ENCODE measurements around the gene MACROD2.

Gene MACROD2

GRCh38 chr20:15756002-15756753 is 1760.9 kb downstream of the MACROD2 start:
- Histone ChIP-seq H3K9me3 (ENCODE audit: control insufficient read depth, insufficient read depth, low read depth, low read length) (no peaks in the 10 kb centered on the region), H3K4me1 (ENCODE audit: control insufficient read depth, insufficient read depth, low read length) (no peaks in the 10 kb centered on the region), H3K36me3 (ENCODE audit: control insufficient read depth in 2 of 2, insufficient read depth in 1 of 2, low read length in 2 of 2) (no peaks in the 10 kb centered on the region), H3K27ac (ENCODE audit: extremely low read depth, low read depth, low read length) (no peak overlapping the region), H3K4me3 (ENCODE audit: low read depth, low read length) (no peak overlapping the region)
- TF ChIP-seq ZNF558 (tag by site-specific recombination; IDR thresholded peaks at IDR 0.05) (no peak), ZNF776 (tag by site-specific recombination; IDR thresholded peaks at IDR 0.05; ENCODE audit: borderline replicate concordance) (no peak), ZNF513 (tag by site-specific recombination; IDR thresholded peaks at IDR 0.05) (no peak), ZSCAN4 (tag by site-specific recombination; IDR thresholded peaks at IDR 0.05) (no peak), INSM2 (tag by site-specific recombination; IDR thresholded peaks at IDR 0.05) (no peak)
- ChIA-PET CTCF (no interaction called here), POLR2A (no interaction called here)

DNA sequence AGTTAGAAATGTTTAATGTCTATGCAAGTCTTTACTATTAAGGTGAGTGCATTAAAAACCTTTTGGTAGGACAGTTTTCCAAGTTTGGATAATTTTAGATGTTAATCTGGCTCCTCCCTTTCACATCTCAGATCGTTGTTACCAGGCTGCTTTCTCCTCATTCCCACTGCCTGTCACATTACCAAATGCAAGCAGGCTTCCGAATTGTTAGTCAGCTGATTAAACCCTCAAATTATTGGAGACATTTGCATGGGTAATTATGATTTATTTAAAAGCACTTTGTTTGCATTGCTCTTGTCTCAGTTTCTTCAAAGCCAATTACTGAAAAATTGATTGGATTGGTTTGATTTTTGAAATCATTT is 1761.4 kb downstream of the MACROD2 start:
- Histone ChIP-seq H3K36me3 (ENCODE audit: control insufficient read depth in 2 of 2, insufficient read depth in 1 of 2, low read length in 2 of 2) (no peaks in the 10 kb centered on the region), H3K4me3 (ENCODE audit: low read depth, low read length) (no peak overlapping the region), H3K9me3 (ENCODE audit: control insufficient read depth, insufficient read depth, low read depth, low read length) (no peaks in the 10 kb centered on the region), H3K4me1 (ENCODE audit: control insufficient read depth, insufficient read depth, low read length) (no peaks in the 10 kb centered on the region), H3K27ac (ENCODE audit: extremely low read depth, low read depth, low read length) (no peak overlapping the region)
- TF ChIP-seq ZNF16 (tag by site-specific recombination; IDR thresholded peaks at IDR 0.05; ENCODE audit: low read depth) (no peak), ZNF660 (tag by site-specific recombination; IDR thresholded peaks at IDR 0.05) (no peak), YY2 (tag by site-specific recombination; IDR thresholded peaks at IDR 0.05) (no peak), ZNF530 (tag by site-specific recombination; IDR thresholded peaks at IDR 0.05; ENCODE audit: low read depth) (no peak), ZNF37A (tag by site-specific recombination; IDR thresholded peaks at IDR 0.05) (no peak), ZNF596 (tag by site-specific recombination; IDR thresholded peaks at IDR 0.05) (no peak), KLF10 (tag by site-specific recombination; IDR thresholded peaks at IDR 0.05) (no peak), ZFP41 (tag by site-specific recombination; IDR thresholded peaks at IDR 0.05; ENCODE audit: borderline replicate concordance) (no peak), ZNF747 (tag by site-specific recombination; IDR thresholded peaks at IDR 0.05) (no peak), ZBTB6 (tag by site-specific recombination; IDR thresholded peaks at IDR 0.05) (no peak), TCF7L2 (IDR thresholded peaks at IDR 0.05; ENCODE audit: borderline replicate concordance, low read depth, low read length) (no peak), ZNF10 (tag by site-specific recombination; IDR thresholded peaks at IDR 0.05) (no peak)
- ChIA-PET CTCF (no interaction called here), POLR2A (no interaction called here)
